Astrocyte of the cerebellum (primary cell): ENCODE results near the gene STARD13.

Experiments
- DNase-seq: peaks from one replicate; pipeline ENCODE4 v3.0.0-alpha.2; 2011; ENCODE audit warnings: low read depth
- H3K4me3 ChIP-seq: 2 replicates; pipeline ENCODE4 v1.5.1; 2011; ENCODE audit warnings: mild to moderate bottlenecking, low read depth, low read length, moderate library complexity
- CTCF ChIP-seq: IDR thresholded peaks from 2 replicates; pipeline ENCODE4 v1.5.1; 2012; ENCODE audit warnings: low read length, low read depth, moderate library complexity, mild to moderate bottlenecking; ENCODE audit errors: missing control alignments
- in situ Hi-C: cut with HindIII; loops from 2 replicates; pipeline ENCODE4 v1.10.0; 2017; ENCODE audit warnings: low sequenced_read_pairs

STARD13 gene

GRCh38 chr13:33235078-33235477 lies 50.5 kb downstream of the STARD13 start:
- H3K4me3 ChIP-seq: no peak overlapping the region
- in situ Hi-C loops: no loop called here
- no peak for DNase-seq
- no peak for TF ChIP-seq CTCF

GRCh38 chr13:33233547-33233946 lies 52.0 kb downstream of the STARD13 start:
- in situ Hi-C loops: no loop called here

GRCh38 chr13:33232883-33233282 lies 52.7 kb downstream of the STARD13 start:
- no peak for DNase-seq
- TF ChIP-seq CTCF: no peak
- H3K4me3 ChIP-seq: no peak overlapping the region
- in situ Hi-C loops: no loop called here

More at GRCh38 chr13:33233547-33233946, 52.0 kb downstream of the STARD13 start:
- TF ChIP-seq CTCF: no peak
- no peak for DNase-seq
- H3K4me3 ChIP-seq: no peak overlapping the region

- DNase-seq: no peak
- H3K4me3 ChIP-seq: no peak overlapping the region
- in situ Hi-C loops: no loop called here
- TF ChIP-seq CTCF: no peak
Observed at GRCh38 chr13:33231339-33231738, 54.2 kb downstream of the STARD13 start.

GRCh38 chr13:33230178-33230881 lies 55.2 kb downstream of the STARD13 start:
- TF ChIP-seq CTCF: no peak
- no peak overlapping the region for H3K4me3 ChIP-seq
- no peak for DNase-seq
- in situ Hi-C loops: no loop called here

- H3K4me3 ChIP-seq: no peak overlapping the region
- no peak for DNase-seq
- in situ Hi-C loops: no loop called here
- TF ChIP-seq CTCF: no peak
Observed at GRCh38 chr13:33229446-33230177, 55.9 kb downstream of the STARD13 start.
